ENCODE measurements around the gene TRMT10B. TPM values are rescaled to one million over a fixed set of nuclear protein-coding genes. Genes with fewer than 3 reads are reported as not detected.

Gene TRMT10B
- total RNA-seq, 1 experiment from 2014 or later = 6.1 TPM

GRCh38 chr9:37800631-37801286 lies 47.2 kb downstream of the TRMT10B start, which contains the start of gene DCAF10 (continued):
- TF ChIP-seq ATF3 (CRISPR knock-in tag; conservative IDR thresholded peaks at IDR 0.05) (no peak), ARID4B (CRISPR knock-in tag; IDR thresholded peaks at IDR 0.05; ENCODE audit: borderline replicate concordance) (peak; percentile 75; the same call in 1 of the 2 replicates), OVOL2 (CRISPR knock-in tag; IDR thresholded peaks at IDR 0.05; ENCODE audit: borderline replicate concordance) (no peak), FOXK1 (CRISPR knock-in tag; IDR thresholded peaks at IDR 0.05) (peak; percentile 97), JUN (CRISPR knock-in tag; IDR thresholded peaks at IDR 0.05) (no peak), NR1H2 (CRISPR knock-in tag; IDR thresholded peaks at IDR 0.05) (no peak), RELA (CRISPR knock-in tag; IDR thresholded peaks at IDR 0.05; ENCODE audit: borderline replicate concordance) (no peak), FOXP1 (CRISPR knock-in tag; IDR thresholded peaks at IDR 0.05; ENCODE audit: borderline replicate concordance) (peak; percentile 96), ZNF396 (CRISPR knock-in tag; IDR thresholded peaks at IDR 0.05; ENCODE audit: borderline replicate concordance) (no peak), ZNF138 (CRISPR knock-in tag; conservative IDR thresholded peaks at IDR 0.05) (no peak), SMAD3 (CRISPR knock-in tag; IDR thresholded peaks at IDR 0.05; ENCODE audit: borderline replicate concordance) (no peak; the same call in 1 of the 2 replicates), ZNF416 (CRISPR knock-in tag; IDR thresholded peaks at IDR 0.05) (0 out of 2 replicates have a peak, but pooled peaks have one; percentile 39), ZNF219 (CRISPR knock-in tag; IDR thresholded peaks at IDR 0.05; ENCODE audit: borderline replicate concordance) (no peak), GABPB1 (CRISPR knock-in tag; IDR thresholded peaks at IDR 0.05) (peak; percentile 95), NR3C1 (CRISPR knock-in tag; conservative IDR thresholded peaks at IDR 0.05; ENCODE audit: low read depth) (no peak), ZNF263 (CRISPR knock-in tag; IDR thresholded peaks at IDR 0.05; ENCODE audit: low read depth) (no peak), TEAD1 (CRISPR knock-in tag; IDR thresholded peaks at IDR 0.05) (peak; percentile 86; the same call in 1 of the 2 replicates), CBFB (CRISPR knock-in tag; IDR thresholded peaks at IDR 0.05; ENCODE audit: low read depth) (no peak; the same call in 1 of the 2 replicates), TP53 (CRISPR knock-in tag; IDR thresholded peaks at IDR 0.05) (no peak; the same call in 1 of the 2 replicates), USF2 (CRISPR knock-in tag; IDR thresholded peaks at IDR 0.05) (peak; percentile 52; the same call in 1 of the 2 replicates), HMGA2 (CRISPR knock-in tag; IDR thresholded peaks at IDR 0.05) (no peak)
- TF ChIP-seq, protein P1, sequence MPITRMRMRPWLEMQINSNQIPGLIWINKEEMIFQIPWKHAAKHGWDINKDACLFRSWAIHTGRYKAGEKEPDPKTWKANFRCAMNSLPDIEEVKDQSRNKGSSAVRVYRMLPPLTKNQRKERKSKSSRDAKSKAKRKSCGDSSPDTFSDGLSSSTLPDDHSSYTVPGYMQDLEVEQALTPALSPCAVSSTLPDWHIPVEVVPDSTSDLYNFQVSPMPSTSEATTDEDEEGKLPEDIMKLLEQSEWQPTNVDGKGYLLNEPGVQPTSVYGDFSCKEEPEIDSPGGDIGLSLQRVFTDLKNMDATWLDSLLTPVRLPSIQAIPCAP (CRISPR knock-in tag; IDR thresholded peaks at IDR 0.05) = 0 out of 2 replicates have a peak, but pooled peaks have one; percentile 32
- TF ChIP-seq, protein P2, sequence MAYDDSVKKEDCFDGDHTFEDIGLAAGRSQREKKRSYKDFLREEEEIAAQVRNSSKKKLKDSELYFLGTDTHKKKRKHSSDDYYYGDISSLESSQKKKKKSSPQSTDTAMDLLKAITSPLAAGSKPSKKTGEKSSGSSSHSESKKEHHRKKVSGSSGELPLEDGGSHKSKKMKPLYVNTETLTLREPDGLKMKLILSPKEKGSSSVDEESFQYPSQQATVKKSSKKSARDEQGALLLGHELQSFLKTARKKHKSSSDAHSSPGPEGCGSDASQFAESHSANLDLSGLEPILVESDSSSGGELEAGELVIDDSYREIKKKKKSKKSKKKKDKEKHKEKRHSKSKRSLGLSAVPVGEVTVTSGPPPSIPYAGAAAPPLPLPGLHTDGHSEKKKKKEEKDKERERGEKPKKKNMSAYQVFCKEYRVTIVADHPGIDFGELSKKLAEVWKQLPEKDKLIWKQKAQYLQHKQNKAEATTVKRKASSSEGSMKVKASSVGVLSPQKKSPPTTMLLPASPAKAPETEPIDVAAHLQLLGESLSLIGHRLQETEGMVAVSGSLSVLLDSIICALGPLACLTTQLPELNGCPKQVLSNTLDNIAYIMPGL (CRISPR knock-in tag; IDR thresholded peaks at IDR 0.05) = peak; percentile 97
- TF ChIP-seq, protein P3, sequence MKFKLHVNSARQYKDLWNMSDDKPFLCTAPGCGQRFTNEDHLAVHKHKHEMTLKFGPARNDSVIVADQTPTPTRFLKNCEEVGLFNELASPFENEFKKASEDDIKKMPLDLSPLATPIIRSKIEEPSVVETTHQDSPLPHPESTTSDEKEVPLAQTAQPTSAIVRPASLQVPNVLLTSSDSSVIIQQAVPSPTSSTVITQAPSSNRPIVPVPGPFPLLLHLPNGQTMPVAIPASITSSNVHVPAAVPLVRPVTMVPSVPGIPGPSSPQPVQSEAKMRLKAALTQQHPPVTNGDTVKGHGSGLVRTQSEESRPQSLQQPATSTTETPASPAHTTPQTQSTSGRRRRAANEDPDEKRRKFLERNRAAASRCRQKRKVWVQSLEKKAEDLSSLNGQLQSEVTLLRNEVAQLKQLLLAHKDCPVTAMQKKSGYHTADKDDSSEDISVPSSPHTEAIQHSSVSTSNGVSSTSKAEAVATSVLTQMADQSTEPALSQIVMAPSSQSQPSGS (CRISPR knock-in tag; IDR thresholded peaks at IDR 0.05; ENCODE audit: borderline replicate concordance, low read depth) = 0 out of 2 replicates have a peak, but pooled peaks have one; percentile 18
- TF ChIP-seq, protein P4, sequence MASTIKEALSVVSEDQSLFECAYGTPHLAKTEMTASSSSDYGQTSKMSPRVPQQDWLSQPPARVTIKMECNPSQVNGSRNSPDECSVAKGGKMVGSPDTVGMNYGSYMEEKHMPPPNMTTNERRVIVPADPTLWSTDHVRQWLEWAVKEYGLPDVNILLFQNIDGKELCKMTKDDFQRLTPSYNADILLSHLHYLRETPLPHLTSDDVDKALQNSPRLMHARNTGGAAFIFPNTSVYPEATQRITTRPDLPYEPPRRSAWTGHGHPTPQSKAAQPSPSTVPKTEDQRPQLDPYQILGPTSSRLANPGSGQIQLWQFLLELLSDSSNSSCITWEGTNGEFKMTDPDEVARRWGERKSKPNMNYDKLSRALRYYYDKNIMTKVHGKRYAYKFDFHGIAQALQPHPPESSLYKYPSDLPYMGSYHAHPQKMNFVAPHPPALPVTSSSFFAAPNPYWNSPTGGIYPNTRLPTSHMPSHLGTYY (CRISPR knock-in tag; IDR thresholded peaks at IDR 0.05) = no peak
- TF ChIP-seq, protein P5, sequence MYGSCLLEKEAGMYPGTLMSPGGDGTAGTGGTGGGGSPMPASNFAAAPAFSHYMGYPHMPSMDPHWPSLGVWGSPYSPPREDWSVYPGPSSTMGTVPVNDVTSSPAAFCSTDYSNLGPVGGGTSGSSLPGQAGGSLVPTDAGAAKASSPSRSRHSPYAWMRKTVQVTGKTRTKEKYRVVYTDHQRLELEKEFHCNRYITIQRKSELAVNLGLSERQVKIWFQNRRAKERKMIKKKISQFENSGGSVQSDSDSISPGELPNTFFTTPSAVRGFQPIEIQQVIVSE (CRISPR knock-in tag; IDR thresholded peaks at IDR 0.05; ENCODE audit: borderline replicate concordance) = no peak
- TF ChIP-seq, protein P6, sequence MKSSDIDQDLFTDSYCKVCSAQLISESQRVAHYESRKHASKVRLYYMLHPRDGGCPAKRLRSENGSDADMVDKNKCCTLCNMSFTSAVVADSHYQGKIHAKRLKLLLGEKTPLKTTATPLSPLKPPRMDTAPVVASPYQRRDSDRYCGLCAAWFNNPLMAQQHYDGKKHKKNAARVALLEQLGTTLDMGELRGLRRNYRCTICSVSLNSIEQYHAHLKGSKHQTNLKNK (CRISPR knock-in tag; IDR thresholded peaks at IDR 0.05) = peak; percentile 75; the same call in 1 of the 2 replicates

All from WTC11 (cell line).